K562 (cell line): ENCODE measurements around the gene TMEM209. TPM values are rescaled to one million over a fixed set of nuclear protein-coding genes. Genes with fewer than 3 reads are reported as not detected.

ENCODE experiments used
- ATAC-seq: fragments of 200-7000 bp; cut with Tn5 transposase; 3 replicates; pipeline ENCODE4 v1.9.1; 2020; ENCODE audit warnings: moderate library complexity
- BruUV-seq: library from RNA; stranded (reverse); fragments of 400-500 nt; replicated peaks from 2 replicates; lab custom pipeline; 2021; lab: Mats Ljungman, UMichigan
- CTCF ChIA-PET: fragments of 300-600 bp; formaldehyde crosslinking; extraction: SDS; loops from one replicate; lab custom pipeline; 2021; ENCODE audit warnings: low intra/inter-chr PET ratio; lab: Yijun Ruan, JAX
- POLR2A ChIA-PET: fragments of 300-600, 350-650 bp; sonication (Branson Sonifier 250); formaldehyde crosslinking; extraction: SDS; loops from one replicate; lab custom pipeline; 2021; ENCODE audit warnings: antibody characterized with exemption, inconsistent platforms; lab: Yijun Ruan, JAX
- DNase-seq, 4 experiments: peaks; one replicate each; pipeline versions ENCODE4 v3.0.0 to v3.0.0-alpha.2; 2011 to 2018; ENCODE audit warnings: low spot score in 3 of 4, mixed read lengths in 3 of 4; ENCODE audit errors: extremely low read depth in 1 of 4
- FAIRE-seq: peaks from 2 replicates; lab custom pipeline; 2011; peaks lifted over from hg19 to GRCh38; lab: Jason Lieb, UNC
- H2AFZ ChIP-seq: 2 replicates; pipeline ENCODE4 v1.6.0; 2011; ENCODE audit warnings: low read depth, low read length, control low read depth, inconsistent platforms
- H3K27ac ChIP-seq: fragments of 200-600 bp; 3 replicates; pipeline ENCODE4 v1.8.0; 2011; ENCODE audit warnings: low read depth, mild to moderate bottlenecking, control low read depth, inconsistent platforms, low read length, moderate library complexity, mixed read lengths; ENCODE audit errors: extremely low read depth
- H3K27me3 ChIP-seq, 2 experiments: fragments of 300-600 bp in 1 of 2; 2 replicates in 1 of 2; 3 replicates in 1 of 2; pipeline versions ENCODE4 v1.6.0 to v1.8.0; 2011; ENCODE audit warnings: inconsistent platforms in 2 of 2, low read length in 2 of 2, mild to moderate bottlenecking in 1 of 2, mixed read lengths in 1 of 2, moderate library complexity in 1 of 2; ENCODE audit not compliant: control insufficient read depth in 2 of 2, insufficient read depth in 2 of 2
- H3K36me3 ChIP-seq: fragments of 300-600 bp; 3 replicates; pipeline ENCODE4 v1.8.0; 2011; ENCODE audit warnings: mild to moderate bottlenecking, low read length, inconsistent platforms; ENCODE audit not compliant: control insufficient read depth, insufficient read depth
- H3K4me1 ChIP-seq, 2 experiments: fragments of 200-600 bp in 1 of 2; replicated peaks in 1 of 2; 2 replicates in 1 of 2; 3 replicates in 1 of 2; pipeline versions ENCODE4 v1.5.1 to v1.8.0; 2011; ENCODE audit warnings: inconsistent platforms in 2 of 2, low read length in 2 of 2, mild to moderate bottlenecking in 1 of 2, mixed read lengths in 1 of 2, moderate library complexity in 1 of 2; ENCODE audit not compliant: control insufficient read depth in 2 of 2, insufficient read depth in 2 of 2
- H3K4me2 ChIP-seq: 2 replicates; pipeline ENCODE4 v1.6.1; 2011; ENCODE audit warnings: low read length, control low read depth, inconsistent platforms, mixed read lengths; ENCODE audit not compliant: insufficient read depth
- H3K4me3 ChIP-seq: fragments of 200-600 bp; sonication (generic), shearing (Covaris generic); 2 replicates; pipeline ENCODE4 v1.5.1; 2016; ENCODE audit warnings: control low read depth, inconsistent platforms
- H3K79me2 ChIP-seq: fragments of 200-600 bp; 3 replicates; pipeline ENCODE4 v1.8.0; 2011; ENCODE audit warnings: low read length, inconsistent platforms; ENCODE audit not compliant: control insufficient read depth, insufficient read depth
- H3K9ac ChIP-seq, 2 experiments: 2 replicates each; pipeline versions ENCODE4 v1.6.0 to v1.6.1; 2011; ENCODE audit warnings: low read depth in 2 of 2, low read length in 2 of 2, control low read depth in 1 of 2, inconsistent platforms in 1 of 2, mild to moderate bottlenecking in 1 of 2, mixed read lengths in 1 of 2; ENCODE audit not compliant: insufficient read depth in 1 of 2
- H3K9me1 ChIP-seq: one replicate; pipeline ENCODE4 v1.6.0; 2011; ENCODE audit warnings: inconsistent platforms, mild to moderate bottlenecking, low read length, moderate library complexity; ENCODE audit not compliant: control insufficient read depth, insufficient read depth
- H3K9me3 ChIP-seq: replicated peaks from 2 replicates; pipeline ENCODE4 v1.5.1; 2011; ENCODE audit warnings: low read depth, low read length, inconsistent platforms; ENCODE audit not compliant: control insufficient read depth, insufficient read depth
- H4K20me1 ChIP-seq: replicated peaks from 2 replicates; pipeline ENCODE4 v1.6.1; 2011; ENCODE audit warnings: low read length, inconsistent platforms, mixed read lengths; ENCODE audit not compliant: control insufficient read depth, insufficient read depth
- FOXP1 ChIP-seq: sonication (generic); formaldehyde crosslinking; IDR thresholded peaks from 2 replicates; pipeline ENCODE4 v1.8.0; 2022; ENCODE audit warnings: mild to moderate bottlenecking, missing genetic modification reagents
- HMGN3 ChIP-seq: IDR thresholded peaks from 2 replicates; pipeline ENCODE4 v1.6.1; 2011; ENCODE audit warnings: borderline replicate concordance, low read depth, mild to moderate bottlenecking, mixed read lengths, low read length; ENCODE audit not compliant: insufficient read length; ENCODE audit errors: extremely low read depth
- SMC3 ChIP-seq: conservative IDR thresholded peaks from 2 replicates; pipeline ENCODE4 v1.6.1; 2011; ENCODE audit warnings: low read depth, low read length, improper control_type of control experiment; ENCODE audit not compliant: insufficient read depth
- TBL1XR1 ChIP-seq, 2 experiments: IDR thresholded peaks; 2 replicates each; pipeline ENCODE4 v1.6.1; 2012; ENCODE audit warnings: improper control_type of control experiment in 2 of 2, low read length in 2 of 2, mild to moderate bottlenecking in 1 of 2
- TCF3 ChIP-seq: sonication (generic); formaldehyde crosslinking; IDR thresholded peaks from 2 replicates; pipeline ENCODE4 v1.4.0; 2020; ENCODE audit warnings: mild to moderate bottlenecking, missing genetic modification reagents
- WHSC1 ChIP-seq: IDR thresholded peaks from one replicate; pipeline ENCODE4 v1.6.1; 2012; ENCODE audit warnings: low read length, control low read depth, inconsistent platforms
- XRCC5 ChIP-seq: fragments of 200-400 bp; formaldehyde crosslinking; IDR thresholded peaks from 2 replicates; pipeline ENCODE4 v1.6.1; 2017; ENCODE audit warnings: low read depth, mild to moderate bottlenecking, low read length
- WGBS: fragments of 100-300 bp; shearing (Covaris generic); methylation state at CpG from one replicate; pipeline ENCODE4 v1.1.6; 2016; ENCODE audit warnings: low coverage, mixed read lengths; ENCODE audit not compliant: insufficient coverage; ENCODE audit errors: missing lambda C conversion rate; 5-methylcytosine and 5-hydroxymethylcytosine counted together
- in situ Hi-C: fragments of 300-500 bp; cut with MboI; formaldehyde crosslinking; loops from 4 replicates; pipeline ENCODE4 v1.15.0; 2018; ENCODE audit warnings: inconsistent platforms, mixed read lengths
- intact Hi-C: fragments of 100-400 bp; cut with micrococcal nuclease; formaldehyde crosslinking; loops from 2 replicates; pipeline ENCODE4 v1.14.2; 2022
- polyA plus RNA-seq, 8 experiments: library from polyadenylated mRNA; depleted of rRNA in 4 of 8; stranded (reverse) in 5 of 8; unstranded in 3 of 8; fragments of >200 nt; fragmentation: Nextera tagmentation in 2 of 8; fragmentation: Illumina TruSeq in 1 of 8; extraction: Ambion mirVana in 2 of 8; extraction: Trizol in 1 of 8; gene quantifications; 2 replicates each; pipeline versions ENCODE4 v1.2.1 to v1.2.3, GENCODE V29; 2011 to 2014; ENCODE audit warnings: inconsistent platforms in 1 of 8, missing spikeins in 1 of 8
- total RNA-seq, 7 experiments: library from RNA; depleted of rRNA in 6 of 7; stranded (reverse); fragments of >200 nt in 6 of 7; fragmentation: Illumina TruSeq in 2 of 7; extraction: Trizol in 2 of 7; gene quantifications; 2 replicates each; pipeline versions ENCODE4 v1.2.1 to v1.2.3, GENCODE V29; 2011 to 2021; ENCODE audit warnings: low replicate concordance in 1 of 7
- TF ChIP-seq, protein P1 (sequence below): fragments of 250-450 bp; sonication (Bioruptor Pico); IDR thresholded peaks from 2 replicates; pipeline ENCODE4 v1.4.0; 2020
- TF ChIP-seq, protein P2 (sequence below): fragments of 450-650 bp; formaldehyde crosslinking; IDR thresholded peaks from 2 replicates; pipeline ENCODE4 v1.4.0; 2020; ENCODE audit warnings: mild to moderate bottlenecking

The TMEM209 gene
- total and polyA plus RNA-seq, 9 of the 15 experiments (the other 6 are each of a cell fraction or from before 2014, with no cell fraction given), result 36.8 to 116 (median 76.6) TPM

DNA sequence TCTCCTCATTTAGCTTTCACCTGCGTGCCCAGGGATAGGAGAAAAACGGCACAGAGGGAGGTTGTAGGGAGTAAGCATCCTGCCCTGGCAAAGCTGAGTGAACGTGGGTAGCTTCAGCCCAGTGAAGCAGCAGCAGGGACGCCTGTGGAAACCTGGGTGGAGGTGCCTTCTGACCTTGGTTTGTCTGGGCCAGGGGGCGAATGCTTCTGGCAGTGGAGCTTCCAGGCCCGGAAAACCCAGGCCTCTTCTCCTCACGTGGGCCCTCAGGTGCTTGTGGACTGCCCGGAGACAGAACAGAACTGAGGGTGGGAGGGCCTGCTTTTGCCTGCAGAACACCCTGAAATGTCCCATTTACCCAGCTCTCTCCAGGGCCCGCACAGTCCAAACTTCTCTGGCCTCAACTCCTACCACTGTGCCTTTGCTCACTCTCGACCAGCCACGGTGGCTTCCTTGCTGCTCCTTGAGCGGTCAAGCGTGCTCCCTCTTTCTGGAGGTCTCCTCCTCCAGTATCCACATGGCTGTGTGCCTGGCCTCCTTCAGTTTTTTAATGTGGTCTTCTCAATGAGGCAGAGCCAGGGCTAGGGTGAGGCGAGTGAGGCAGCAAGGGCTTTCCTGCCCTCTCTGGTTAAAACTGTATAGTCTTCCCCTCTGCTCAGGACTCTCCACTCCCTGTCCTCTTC lies 62.4 kb downstream of the TMEM209 start (continued):
- TF ChIP-seq, protein P1, sequence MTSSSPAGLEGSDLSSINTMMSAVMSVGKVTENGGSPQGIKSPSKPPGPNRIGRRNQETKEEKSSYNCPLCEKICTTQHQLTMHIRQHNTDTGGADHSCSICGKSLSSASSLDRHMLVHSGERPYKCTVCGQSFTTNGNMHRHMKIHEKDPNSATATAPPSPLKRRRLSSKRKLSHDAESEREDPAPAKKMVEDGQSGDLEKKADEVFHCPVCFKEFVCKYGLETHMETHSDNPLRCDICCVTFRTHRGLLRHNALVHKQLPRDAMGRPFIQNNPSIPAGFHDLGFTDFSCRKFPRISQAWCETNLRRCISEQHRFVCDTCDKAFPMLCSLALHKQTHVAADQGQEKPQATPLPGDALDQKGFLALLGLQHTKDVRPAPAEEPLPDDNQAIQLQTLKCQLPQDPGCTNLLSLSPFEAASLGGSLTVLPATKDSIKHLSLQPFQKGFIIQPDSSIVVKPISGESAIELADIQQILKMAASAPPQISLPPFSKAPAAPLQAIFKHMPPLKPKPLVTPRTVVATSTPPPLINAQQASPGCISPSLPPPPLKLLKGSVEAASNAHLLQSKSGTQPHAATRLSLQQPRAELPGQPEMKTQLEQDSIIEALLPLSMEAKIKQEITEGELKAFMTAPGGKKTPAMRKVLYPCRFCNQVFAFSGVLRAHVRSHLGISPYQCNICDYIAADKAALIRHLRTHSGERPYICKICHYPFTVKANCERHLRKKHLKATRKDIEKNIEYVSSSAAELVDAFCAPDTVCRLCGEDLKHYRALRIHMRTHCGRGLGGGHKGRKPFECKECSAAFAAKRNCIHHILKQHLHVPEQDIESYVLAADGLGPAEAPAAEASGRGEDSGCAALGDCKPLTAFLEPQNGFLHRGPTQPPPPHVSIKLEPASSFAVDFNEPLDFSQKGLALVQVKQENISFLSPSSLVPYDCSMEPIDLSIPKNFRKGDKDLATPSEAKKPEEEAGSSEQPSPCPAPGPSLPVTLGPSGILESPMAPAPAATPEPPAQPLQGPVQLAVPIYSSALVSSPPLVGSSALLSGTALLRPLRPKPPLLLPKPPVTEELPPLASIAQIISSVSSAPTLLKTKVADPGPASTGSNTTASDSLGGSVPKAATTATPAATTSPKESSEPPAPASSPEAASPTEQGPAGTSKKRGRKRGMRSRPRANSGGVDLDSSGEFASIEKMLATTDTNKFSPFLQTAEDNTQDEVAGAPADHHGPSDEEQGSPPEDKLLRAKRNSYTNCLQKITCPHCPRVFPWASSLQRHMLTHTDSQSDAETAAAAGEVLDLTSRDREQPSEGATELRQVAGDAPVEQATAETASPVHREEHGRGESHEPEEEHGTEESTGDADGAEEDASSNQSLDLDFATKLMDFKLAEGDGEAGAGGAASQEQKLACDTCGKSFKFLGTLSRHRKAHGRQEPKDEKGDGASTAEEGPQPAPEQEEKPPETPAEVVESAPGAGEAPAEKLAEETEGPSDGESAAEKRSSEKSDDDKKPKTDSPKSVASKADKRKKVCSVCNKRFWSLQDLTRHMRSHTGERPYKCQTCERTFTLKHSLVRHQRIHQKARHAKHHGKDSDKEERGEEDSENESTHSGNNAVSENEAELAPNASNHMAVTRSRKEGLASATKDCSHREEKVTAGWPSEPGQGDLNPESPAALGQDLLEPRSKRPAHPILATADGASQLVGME (CRISPR knock-in tag), result no peak

DNA sequence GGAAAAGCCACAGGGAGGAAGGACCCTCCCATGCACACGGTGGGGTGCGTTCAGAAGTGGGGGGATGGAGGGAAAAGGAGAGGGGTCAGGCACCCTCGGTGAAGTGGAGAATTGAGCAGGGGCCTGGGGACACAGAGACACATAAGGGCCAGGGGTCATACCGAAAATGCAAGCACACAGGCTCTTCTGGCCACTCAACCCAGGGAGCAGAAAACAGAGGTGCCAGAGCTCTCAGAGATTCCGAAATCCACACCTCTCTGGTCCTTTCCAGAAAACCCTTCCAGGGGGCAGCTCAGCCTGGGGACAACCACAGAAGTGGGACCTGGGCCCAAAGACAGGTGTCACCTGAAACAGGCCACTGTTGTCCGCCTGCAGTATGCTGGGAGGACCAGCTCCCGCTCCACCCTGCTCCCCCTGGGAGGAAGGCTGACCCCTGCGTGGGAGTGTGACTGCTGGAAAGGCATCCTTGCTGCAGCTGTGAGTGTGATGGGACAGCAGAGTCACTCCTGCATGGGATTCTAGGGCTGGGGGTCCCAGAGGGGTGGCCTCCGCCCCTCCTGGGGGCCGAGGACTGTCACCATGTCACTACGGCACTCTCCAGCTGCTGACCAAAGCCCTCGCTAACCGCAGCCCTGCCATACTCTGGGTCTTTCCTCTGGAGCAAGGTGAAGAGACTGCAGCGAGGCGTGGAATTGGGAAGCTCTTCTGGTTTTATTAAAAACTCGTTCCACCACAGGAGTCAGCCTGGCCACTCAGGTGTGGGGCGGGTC lies 63.1 kb downstream of the TMEM209 start:
- Histone ChIP-seq H2AFZ (peak overlapping the region; percentile 52), H3K4me3 (0 out of 2 replicates have a peak overlapping the region, but pooled peaks have one; percentile 3), H3K27ac (peak overlapping the region; percentile 66), H3K9me3 (no peaks in the 10 kb centered on the region), H3K4me2 (peak overlapping the region; percentile 44), H3K36me3 (peaks cover 28% of the 10 kb centered on the region), H3K79me2 (peaks cover 7% of the 10 kb centered on the region; the same call in 2 of the 3 replicates), H3K9me1 (no peaks in the 10 kb centered on the region), H3K4me1 (peaks cover 39 to 53% of the 10 kb centered on the region in 2 experiments), H3K9ac (peak overlapping the region; percentile 52 to 81), H4K20me1 (no peaks in the 10 kb centered on the region), H3K27me3 (no peaks in the 10 kb centered on the region)
- 74% methylated on average over 17 of the region's 17 CpGs for WGBS
- intact Hi-C loops (no loop called here), in situ Hi-C loops (no loop called here)
- no TSS peak for BruUV-seq
- FAIRE-seq (no peak), DNase-seq (peak in 2 of 4 experiments; percentile 50 to 51), ATAC-seq (peak; percentile 16)
- POLR2A ChIA-PET, result interaction anchor here (0.7 to 2.7 kb wide), 8 partner anchors 10 to 317 kb away, joined by 3 to 12 read pairs (median 4); partner anchors contain the start of gene TMEM209
- CTCF ChIA-PET, result no interaction called here
- TF ChIP-seq TCF3 (CRISPR knock-in tag), result no peak
- peak; percentile 21; the same call in 1 of the 2 replicates for TF ChIP-seq FOXP1
- TF ChIP-seq, protein P2, sequence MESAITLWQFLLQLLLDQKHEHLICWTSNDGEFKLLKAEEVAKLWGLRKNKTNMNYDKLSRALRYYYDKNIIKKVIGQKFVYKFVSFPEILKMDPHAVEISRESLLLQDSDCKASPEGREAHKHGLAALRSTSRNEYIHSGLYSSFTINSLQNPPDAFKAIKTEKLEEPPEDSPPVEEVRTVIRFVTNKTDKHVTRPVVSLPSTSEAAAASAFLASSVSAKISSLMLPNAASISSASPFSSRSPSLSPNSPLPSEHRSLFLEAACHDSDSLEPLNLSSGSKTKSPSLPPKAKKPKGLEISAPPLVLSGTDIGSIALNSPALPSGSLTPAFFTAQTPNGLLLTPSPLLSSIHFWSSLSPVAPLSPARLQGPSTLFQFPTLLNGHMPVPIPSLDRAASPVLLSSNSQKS (CRISPR knock-in tag), result no peak
- 0 out of 2 replicates have a peak, but pooled peaks have one; percentile 9 for TF ChIP-seq XRCC5
- TF ChIP-seq TBL1XR1 (IDR thresholded peaks at IDR 0.05; ENCODE audit: low read length in 2 of 2), result no peak
- no peak for TF ChIP-seq SMC3
- TF ChIP-seq HMGN3, result peak; percentile 52
- peak; percentile 97 for TF ChIP-seq WHSC1
